GM12878 (cell line): ENCODE results near the gene USP31. TPM values are rescaled to one million over a fixed set of nuclear protein-coding genes. Genes with fewer than 3 reads are reported as not detected.

Experiments
- ATAC-seq: fragments of 200-7000 bp; cut with Tn5 transposase; 3 replicates; pipeline ENCODE4 v1.9.1; 2020; ENCODE audit warnings: mild to moderate bottlenecking, moderate library complexity
- BruUV-seq: library from RNA; stranded (reverse); fragments of 400-500 nt; replicated peaks from 2 replicates; lab custom pipeline; 2021; lab: Mats Ljungman, UMichigan
- CTCF ChIA-PET: fragments of 300-600 bp; sonication (Branson Sonifier 250); formaldehyde crosslinking; extraction: SDS; loops from one replicate; lab custom pipeline; 2021; ENCODE audit warnings: inconsistent platforms; lab: Yijun Ruan, JAX
- POLR2A ChIA-PET: fragments of 350-600 bp; formaldehyde crosslinking; extraction: SDS; loops from one replicate; lab custom pipeline; 2021; ENCODE audit warnings: inconsistent platforms; lab: Charles Lee
- RAD21 ChIA-PET: fragments of 300-600 bp; sonication (Branson Sonifier 250); formaldehyde crosslinking; loops from one replicate; lab custom pipeline; 2023; ENCODE audit warnings: antibody characterized with exemption; ENCODE audit not compliant: unreplicated experiment; lab: Charles Lee
- SMC1A ChIA-PET: fragments of 300-600 bp; sonication (Branson Sonifier 250); formaldehyde crosslinking; loops from one replicate; lab custom pipeline; 2023; ENCODE audit not compliant: unreplicated experiment, uncharacterized antibody; lab: Charles Lee
- DNase-seq: peaks from one replicate; pipeline ENCODE4 v3.0.0-alpha.2; 2011; ENCODE audit warnings: low read depth, low spot score
- FAIRE-seq: peaks from 3 replicates; lab custom pipeline; 2011; peaks lifted over from hg19 to GRCh38; lab: Jason Lieb, UNC
- H2AFZ ChIP-seq: 2 replicates; pipeline ENCODE4 v1.6.0; 2011; ENCODE audit warnings: low read depth, low read length, control low read depth; ENCODE audit not compliant: control insufficient read depth
- H3K27ac ChIP-seq: 2 replicates; pipeline ENCODE4 v1.5.1; 2011; ENCODE audit warnings: control low read depth; ENCODE audit not compliant: control insufficient read depth, insufficient read depth
- H3K27me3 ChIP-seq, 2 experiments: replicated peaks in 1 of 2; 2 replicates each; pipeline versions ENCODE4 v1.6.0 to v1.6.1; 2011; ENCODE audit warnings: low read length in 1 of 2; ENCODE audit not compliant: control insufficient read depth in 2 of 2, insufficient read depth in 2 of 2
- H3K36me3 ChIP-seq, 2 experiments: 2 replicates each; pipeline ENCODE4 v1.5.1; 2011; ENCODE audit warnings: low read length in 1 of 2; ENCODE audit not compliant: control insufficient read depth in 2 of 2, insufficient read depth in 2 of 2
- H3K4me1 ChIP-seq: 2 replicates; pipeline ENCODE4 v1.6.1; 2011; ENCODE audit warnings: mild to moderate bottlenecking, low read length, moderate library complexity, mixed read lengths; ENCODE audit not compliant: control insufficient read depth, insufficient read depth
- H3K4me2 ChIP-seq: 2 replicates; pipeline ENCODE4 v1.6.0; 2011; ENCODE audit warnings: control low read depth; ENCODE audit not compliant: control insufficient read depth, insufficient read depth
- H3K4me3 ChIP-seq: fragments of 200-600 bp; sonication (generic); 2 replicates; pipeline ENCODE4 v1.5.1; 2016
- H3K79me2 ChIP-seq: 2 replicates; pipeline ENCODE4 v1.6.0; 2011; ENCODE audit warnings: low read length; ENCODE audit not compliant: control insufficient read depth, insufficient read depth
- H3K9ac ChIP-seq: 2 replicates; pipeline ENCODE4 v1.8.0; 2011; ENCODE audit warnings: low read length, control low read depth, mixed read lengths; ENCODE audit not compliant: control insufficient read depth, insufficient read depth
- H3K9me3 ChIP-seq: replicated peaks from 3 replicates; pipeline ENCODE4 v1.5.1; 2011; ENCODE audit warnings: mild to moderate bottlenecking, low read length; ENCODE audit not compliant: control insufficient read depth, insufficient read depth
- H4K20me1 ChIP-seq: 2 replicates; pipeline ENCODE4 v1.6.0; 2011; ENCODE audit not compliant: control insufficient read depth, insufficient read depth
- ASH2L ChIP-seq: fragments of 300-600, 200-600 bp; sonication (generic); IDR thresholded peaks from 2 replicates; pipeline ENCODE4 v1.6.1; 2017; ENCODE audit warnings: low read depth, mild to moderate bottlenecking, borderline replicate concordance
- ATF7 ChIP-seq: fragments of 450-650 bp; IDR thresholded peaks from 2 replicates; pipeline ENCODE4 v1.6.1; 2016; ENCODE audit warnings: low read depth, mild to moderate bottlenecking
- BCL11A ChIP-seq: IDR thresholded peaks from 2 replicates; pipeline ENCODE4 v1.6.1; 2011; ENCODE audit warnings: low read depth, low read length
- EP300 ChIP-seq, 2 experiments: fragments of 150-350 bp in 1 of 2; IDR thresholded peaks; 2 replicates each; pipeline ENCODE4 v1.6.1; 2011 to 2012; ENCODE audit warnings: low read depth in 2 of 2, low read length in 2 of 2, borderline replicate concordance in 1 of 2, improper control_type of control experiment in 1 of 2, inconsistent platforms in 1 of 2; ENCODE audit not compliant: control insufficient read depth in 1 of 2
- ETV6 ChIP-seq, 2 experiments: fragments of 450-650 bp in 1 of 2; IDR thresholded peaks in 1 of 2; conservative IDR thresholded peaks in 1 of 2; 2 replicates each; pipeline ENCODE4 v1.6.1; 2014; ENCODE audit warnings: antibody characterized with exemption in 1 of 2, borderline replicate concordance in 1 of 2, low read depth in 1 of 2, mild to moderate bottlenecking in 1 of 2, moderate library complexity in 1 of 2
- IRF4 ChIP-seq: IDR thresholded peaks from 2 replicates; pipeline ENCODE4 v1.6.1; 2011; ENCODE audit warnings: low read depth, low read length
- JUNB ChIP-seq: IDR thresholded peaks from 2 replicates; pipeline ENCODE4 v1.6.1; 2016; ENCODE audit warnings: antibody characterized with exemption, mild to moderate bottlenecking
- MEF2B ChIP-seq: fragments of 450-650 bp; IDR thresholded peaks from 2 replicates; pipeline ENCODE4 v1.6.1; 2018; ENCODE audit warnings: mild to moderate bottlenecking, moderate library complexity; ENCODE audit not compliant: partially characterized antibody, poor library complexity, severe bottlenecking
- SMAD5 ChIP-seq: IDR thresholded peaks from 2 replicates; pipeline ENCODE4 v1.6.1; 2016; ENCODE audit warnings: antibody characterized with exemption, low read depth
- SPI1 ChIP-seq: IDR thresholded peaks from 2 replicates; pipeline ENCODE4 v1.6.1; 2011; ENCODE audit warnings: low read depth, mild to moderate bottlenecking, low read length, moderate library complexity, borderline replicate concordance; ENCODE audit not compliant: insufficient read depth
- TCF7 ChIP-seq: IDR thresholded peaks from 2 replicates; pipeline ENCODE4 v1.6.1; 2014; ENCODE audit warnings: antibody characterized with exemption, borderline replicate concordance
- ZNF24 ChIP-seq: fragments of 450-650 bp; IDR thresholded peaks from 2 replicates; pipeline ENCODE4 v1.6.1; 2017; ENCODE audit warnings: antibody characterized with exemption, mild to moderate bottlenecking
- ZNF622 ChIP-seq: fragments of 450-650 bp; IDR thresholded peaks from 2 replicates; pipeline ENCODE4 v1.6.1; 2017; ENCODE audit warnings: mild to moderate bottlenecking, inconsistent platforms
- whole genome bisulfite sequencing: methylation state at CpG from one replicate; pipeline ENCODE4 v1.1.6; 2016; ENCODE audit warnings: low lambda C conversion rate; ENCODE audit not compliant: insufficient replicate concordance, insufficient coverage; ENCODE audit errors: missing lambda C conversion rate; 5-methylcytosine and 5-hydroxymethylcytosine counted together
- in situ Hi-C: fragments of 300-500 bp; cut with MboI; formaldehyde crosslinking; loops from 9 replicates; pipeline ENCODE4 v1.14.3; 2018; ENCODE audit warnings: mixed read lengths
- intact Hi-C: fragments of 100-400 bp; cut with micrococcal nuclease; formaldehyde crosslinking; loops from one replicate; pipeline ENCODE4 v1.14.2; 2022; ENCODE audit not compliant: unreplicated experiment
- polyA plus RNA-seq, 11 experiments: library from polyadenylated mRNA; depleted of rRNA in 4 of 11; unstranded in 6 of 11; stranded (reverse) in 5 of 11; fragments of >200 nt; fragmentation: Nextera tagmentation in 4 of 11; fragmentation: Illumina TruSeq in 1 of 11; extraction: Ambion mirVana in 4 of 11; extraction: Trizol in 1 of 11; gene quantifications; 1 replicate in 1 of 11; 2 replicates in 10 of 11; pipeline versions ENCODE4 v1.2.1 to v1.2.3, GENCODE V29; 2011 to 2016; ENCODE audit warnings: inconsistent platforms in 2 of 11, missing spikeins in 2 of 11, low read depth in 1 of 11
- total RNA-seq, 4 experiments: library from RNA; depleted of rRNA in 3 of 4; stranded (reverse); fragments of >200 nt in 3 of 4; fragmentation: Illumina TruSeq in 1 of 4; extraction: Trizol in 1 of 4; gene quantifications; 2 replicates each; pipeline versions ENCODE4 v1.2.1 to v1.2.3, GENCODE V29; 2013 to 2021
- TF ChIP-seq, protein P1 (sequence below): fragments of 450-650 bp; IDR thresholded peaks from 2 replicates; pipeline ENCODE4 v1.6.1; 2018; ENCODE audit warnings: borderline replicate concordance, mild to moderate bottlenecking; ENCODE audit not compliant: partially characterized antibody
- TF ChIP-seq, protein P2 (sequence below): IDR thresholded peaks from 2 replicates; pipeline ENCODE4 v1.6.1; 2011; ENCODE audit warnings: mild to moderate bottlenecking, low read depth, low read length, moderate library complexity; ENCODE audit not compliant: insufficient replicate concordance
- TF ChIP-seq, protein P3 (sequence below): IDR thresholded peaks from 2 replicates; pipeline ENCODE4 v1.6.1; 2011; ENCODE audit warnings: borderline replicate concordance, low read depth, mild to moderate bottlenecking, moderate library complexity, mixed read lengths, low read length; ENCODE audit not compliant: insufficient read depth; ENCODE audit errors: extremely low read length

The USP31 gene
- total and polyA plus RNA-seq, 10 of the 15 experiments (the other 5 are each of a cell fraction or from before 2014, with no cell fraction given), result 0.87 to 6.5 (median 3.2) TPM

DNA sequence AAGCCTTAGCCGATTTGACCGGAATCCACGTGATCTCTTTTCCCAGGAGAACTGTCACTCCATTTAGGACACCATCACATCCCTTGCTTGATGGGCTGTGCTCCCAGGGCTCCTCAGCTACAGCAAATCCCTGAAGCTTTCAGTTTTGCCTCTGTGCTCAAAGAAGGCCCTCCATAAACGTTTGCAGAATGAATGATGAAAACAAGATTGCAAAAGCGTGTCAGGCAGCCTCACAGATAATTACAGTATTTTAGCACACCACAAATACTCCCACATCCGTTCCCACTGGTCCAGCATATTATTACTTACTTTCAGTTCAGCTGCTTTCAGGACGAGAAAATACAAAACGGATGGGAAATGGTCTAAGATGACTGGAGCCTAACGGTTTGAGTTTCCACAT, 84.6 kb downstream of the USP31 start:
- Histone ChIP-seq H3K79me2 (no peaks in the 10 kb centered on the region), H3K4me2 (no peak overlapping the region), H4K20me1 (no peaks in the 10 kb centered on the region), H3K27me3 (no peaks in the 10 kb centered on the region), H2AFZ (no peak overlapping the region), H3K9me3 (no peaks in the 10 kb centered on the region), H3K4me3 (no peak overlapping the region), H3K27ac (no peak overlapping the region), H3K9ac (no peak overlapping the region), H3K36me3 (peaks cover 0 to 7% of the 10 kb centered on the region in 2 experiments; a peak in 3 of 4 replicates), H3K4me1 (no peaks in the 10 kb centered on the region)
- ChIA-PET SMC1A (interaction anchor here (0.6 to 2.0 kb wide), 5 partner anchors 19 to 370 kb away, joined by 3 to 8 read pairs (median 3); no protein-coding TSS in a partner anchor), CTCF (interaction anchor here (0.5 to 3.0 kb wide), 5 partner anchors 12 to 370 kb away, joined by 3 to 15 read pairs (median 3); no protein-coding TSS in a partner anchor), POLR2A (interaction anchor here (0.5 kb wide), 1 partner anchor 19 kb away, joined by 6 read pairs; no protein-coding TSS in a partner anchor), RAD21 (interaction anchor here (1.4 kb wide), 1 partner anchor 371 kb away, joined by 3 read pairs; no protein-coding TSS in a partner anchor)
- 33% methylated on average over 9 of the region's 9 CpGs for WGBS
- in situ Hi-C loops (loop anchor here (10.0 kb wide), 1 partner anchor 1510 kb away; no protein-coding TSS in a partner anchor), intact Hi-C loops (loop anchor here (10.0 kb wide), 1 partner anchor 1360 kb away; no protein-coding TSS in a partner anchor)
- FAIRE-seq, result no peak
- peak; percentile 53 for DNase-seq
- no TSS peak for BruUV-seq
- ATAC-seq, result peak; percentile 78
- TF ChIP-seq ZNF24 (peak; percentile 62; the same call in 1 of the 2 replicates), SMAD5 (no peak), TCF7 (no peak), EP300 (IDR thresholded peaks at IDR 0.05; ENCODE audit: borderline replicate concordance in 1 of 2, control insufficient read depth in 1 of 2, low read depth in 2 of 2, low read length in 2 of 2) (0 out of 4 replicates have a peak, but pooled peaks of 1 of the 2 experiments have one; percentile 22), BCL11A (peak; percentile 7; the same call in 1 of the 2 replicates), IRF4 (no peak), ASH2L (no peak), SPI1 (no peak), MEF2B (peak; percentile 10), JUNB (no peak), ETV6 (conservative IDR thresholded peaks at IDR 0.05 in 1 of 2, IDR thresholded peaks at IDR 0.05 in 1 of 2; ENCODE audit: borderline replicate concordance in 1 of 2, low read depth in 1 of 2) (no peak), ATF7 (no peak), ZNF622 (no peak)
- TF ChIP-seq, protein P1, sequence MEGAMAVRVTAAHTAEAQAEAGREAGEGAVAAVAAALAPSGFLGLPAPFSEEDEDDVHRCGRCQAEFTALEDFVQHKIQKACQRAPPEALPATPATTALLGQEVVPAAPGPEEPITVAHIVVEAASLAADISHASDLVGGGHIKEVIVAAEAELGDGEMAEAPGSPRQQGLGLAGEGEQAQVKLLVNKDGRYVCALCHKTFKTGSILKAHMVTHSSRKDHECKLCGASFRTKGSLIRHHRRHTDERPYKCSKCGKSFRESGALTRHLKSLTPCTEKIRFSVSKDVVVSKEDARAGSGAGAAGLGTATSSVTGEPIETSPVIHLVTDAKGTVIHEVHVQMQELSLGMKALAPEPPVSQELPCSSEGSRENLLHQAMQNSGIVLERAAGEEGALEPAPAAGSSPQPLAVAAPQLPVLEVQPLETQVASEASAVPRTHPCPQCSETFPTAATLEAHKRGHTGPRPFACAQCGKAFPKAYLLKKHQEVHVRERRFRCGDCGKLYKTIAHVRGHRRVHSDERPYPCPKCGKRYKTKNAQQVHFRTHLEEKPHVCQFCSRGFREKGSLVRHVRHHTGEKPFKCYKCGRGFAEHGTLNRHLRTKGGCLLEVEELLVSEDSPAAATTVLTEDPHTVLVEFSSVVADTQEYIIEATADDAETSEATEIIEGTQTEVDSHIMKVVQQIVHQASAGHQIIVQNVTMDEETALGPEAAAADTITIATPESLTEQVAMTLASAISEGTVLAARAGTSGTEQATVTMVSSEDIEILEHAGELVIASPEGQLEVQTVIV, result no peak
- TF ChIP-seq, protein P2, sequence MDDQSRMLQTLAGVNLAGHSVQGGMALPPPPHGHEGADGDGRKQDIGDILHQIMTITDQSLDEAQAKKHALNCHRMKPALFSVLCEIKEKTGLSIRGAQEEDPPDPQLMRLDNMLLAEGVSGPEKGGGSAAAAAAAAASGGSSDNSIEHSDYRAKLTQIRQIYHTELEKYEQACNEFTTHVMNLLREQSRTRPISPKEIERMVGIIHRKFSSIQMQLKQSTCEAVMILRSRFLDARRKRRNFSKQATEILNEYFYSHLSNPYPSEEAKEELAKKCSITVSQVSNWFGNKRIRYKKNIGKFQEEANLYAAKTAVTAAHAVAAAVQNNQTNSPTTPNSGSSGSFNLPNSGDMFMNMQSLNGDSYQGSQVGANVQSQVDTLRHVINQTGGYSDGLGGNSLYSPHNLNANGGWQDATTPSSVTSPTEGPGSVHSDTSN, result no peak
- TF ChIP-seq, protein P3, sequence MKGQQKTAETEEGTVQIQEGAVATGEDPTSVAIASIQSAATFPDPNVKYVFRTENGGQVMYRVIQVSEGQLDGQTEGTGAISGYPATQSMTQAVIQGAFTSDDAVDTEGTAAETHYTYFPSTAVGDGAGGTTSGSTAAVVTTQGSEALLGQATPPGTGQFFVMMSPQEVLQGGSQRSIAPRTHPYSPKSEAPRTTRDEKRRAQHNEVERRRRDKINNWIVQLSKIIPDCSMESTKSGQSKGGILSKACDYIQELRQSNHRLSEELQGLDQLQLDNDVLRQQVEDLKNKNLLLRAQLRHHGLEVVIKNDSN, result no peak
